Pons (tissue), 1 donor: ENCODE measurements around the gene TBL1X.

Experiments used
- DNase-seq: peaks from one replicate; pipeline ENCODE4 v3.0.0-alpha.2; 2016; ENCODE audit warnings: low spot score

The TBL1X gene

DNA sequence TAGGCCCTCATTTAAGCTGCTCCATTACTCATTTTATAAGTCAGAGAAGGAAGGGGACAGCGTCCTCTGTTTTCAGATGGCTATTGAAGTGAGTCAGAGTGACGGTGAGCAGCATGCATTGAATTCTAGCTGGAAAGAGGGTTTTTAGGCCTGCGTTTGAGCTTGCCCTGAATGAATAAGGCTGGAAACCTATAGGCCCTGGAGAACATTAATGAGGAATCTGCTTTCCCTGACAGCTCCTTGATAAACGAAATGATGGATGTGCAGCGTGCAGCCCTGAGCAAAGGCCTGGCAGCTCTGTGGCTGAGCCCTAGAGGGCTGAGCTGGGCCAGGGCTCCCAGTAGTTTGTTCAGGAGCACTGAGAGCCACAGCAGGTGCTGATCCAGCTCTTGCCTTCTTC is 33.4 kb downstream of the TBL1X start:
- no peak for DNase-seq

DNA sequence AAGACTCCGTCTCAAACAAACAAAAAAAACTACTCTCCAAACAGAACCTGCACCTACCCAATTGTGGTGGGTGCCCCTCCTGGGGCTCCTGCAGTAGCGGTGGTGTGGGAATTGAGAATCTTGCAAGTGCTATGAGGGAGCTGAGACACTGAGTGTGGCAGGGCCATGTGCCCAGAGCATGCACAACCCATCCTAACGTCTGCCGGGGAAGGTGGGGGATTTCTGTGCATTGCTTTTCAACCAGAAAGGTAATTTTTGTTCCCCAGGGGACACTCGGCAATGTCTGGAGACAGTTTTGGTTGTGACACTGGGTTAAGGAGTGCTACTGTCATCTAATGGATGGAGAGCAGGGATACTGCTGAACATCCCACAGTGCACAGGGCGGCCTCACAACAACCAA is 35.7 kb downstream of the TBL1X start:
- no peak for DNase-seq

DNA sequence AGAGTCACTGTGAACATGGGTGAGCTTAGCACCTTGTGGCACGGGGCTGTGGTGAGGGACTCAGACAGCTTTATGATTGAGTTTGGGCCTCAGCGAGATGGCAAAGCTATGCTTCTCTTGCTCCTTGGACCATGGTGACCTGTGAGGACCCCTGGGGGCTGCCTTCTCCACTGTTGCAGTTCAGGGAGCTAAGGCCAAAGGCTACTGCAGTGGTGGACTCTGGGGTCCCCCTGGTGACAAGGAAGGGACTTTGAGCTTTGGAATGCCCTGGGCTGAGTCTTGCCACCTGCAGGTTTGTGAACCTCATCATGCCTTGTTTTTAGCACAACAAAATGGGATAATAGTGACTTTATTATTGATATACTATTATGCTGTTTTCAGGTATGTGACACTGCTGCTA is 36.5 kb downstream of the TBL1X start:
- DNase-seq: no peak

DNA sequence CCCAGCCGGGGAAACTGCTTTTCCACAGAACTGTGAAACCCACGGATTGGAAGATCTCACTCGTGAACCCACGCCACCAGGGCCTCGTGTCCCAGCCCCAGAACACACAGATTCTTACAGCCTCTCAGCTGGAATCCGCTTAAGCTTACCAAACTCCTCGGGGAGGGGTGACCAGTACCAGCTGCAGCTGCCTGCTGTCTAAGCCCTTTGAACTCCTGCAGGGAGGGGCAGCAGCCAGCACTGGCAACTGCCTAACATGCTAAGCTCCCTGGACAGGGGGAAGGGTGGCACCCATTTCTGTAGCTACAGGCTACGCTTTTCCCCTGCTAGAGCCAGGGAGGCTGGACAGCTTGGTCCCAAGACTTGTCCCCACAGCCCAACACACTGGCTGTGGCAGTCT is 38.4 kb downstream of the TBL1X start:
- no peak for DNase-seq

DNA sequence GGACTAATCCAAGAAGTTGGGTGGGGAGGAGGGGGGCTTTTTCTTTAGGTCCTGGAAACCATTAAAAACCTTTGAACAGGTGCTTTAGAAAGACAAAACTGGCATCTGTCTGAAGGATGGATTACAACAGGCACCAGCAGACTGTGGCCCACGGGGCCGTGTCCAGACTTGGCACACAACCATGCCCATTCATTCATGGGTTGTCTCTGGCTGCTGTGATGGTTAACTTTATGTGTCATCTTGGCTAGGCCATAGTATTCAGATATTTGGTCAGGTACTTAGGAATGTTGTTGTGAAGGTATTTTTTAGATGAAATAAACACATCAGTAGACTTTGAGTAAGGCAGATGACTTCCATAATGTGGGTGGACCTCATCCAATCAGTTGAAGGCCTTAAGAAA is 45.5 kb downstream of the TBL1X start:
- DNase-seq: no peak

DNA sequence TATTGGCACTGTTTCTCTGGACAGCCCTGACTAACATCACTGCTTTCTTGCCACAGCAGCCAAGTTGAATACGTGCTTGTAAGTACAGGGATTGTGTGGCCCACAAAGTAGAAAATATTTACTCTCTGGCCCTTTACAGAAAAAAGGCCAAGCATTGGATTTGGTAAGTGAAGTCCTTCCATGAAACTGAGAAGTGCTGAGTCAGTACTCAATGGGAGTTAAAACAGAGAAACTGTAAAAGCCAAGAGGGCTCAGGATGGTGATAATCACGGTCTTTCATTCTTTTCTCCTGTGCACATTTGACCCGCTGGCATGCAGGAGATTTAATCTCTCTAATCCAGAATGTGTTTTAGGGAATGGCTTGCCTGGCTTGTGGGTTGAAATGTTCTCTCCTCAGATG is 46.1 kb downstream of the TBL1X start:
- DNase-seq: no peak

DNA sequence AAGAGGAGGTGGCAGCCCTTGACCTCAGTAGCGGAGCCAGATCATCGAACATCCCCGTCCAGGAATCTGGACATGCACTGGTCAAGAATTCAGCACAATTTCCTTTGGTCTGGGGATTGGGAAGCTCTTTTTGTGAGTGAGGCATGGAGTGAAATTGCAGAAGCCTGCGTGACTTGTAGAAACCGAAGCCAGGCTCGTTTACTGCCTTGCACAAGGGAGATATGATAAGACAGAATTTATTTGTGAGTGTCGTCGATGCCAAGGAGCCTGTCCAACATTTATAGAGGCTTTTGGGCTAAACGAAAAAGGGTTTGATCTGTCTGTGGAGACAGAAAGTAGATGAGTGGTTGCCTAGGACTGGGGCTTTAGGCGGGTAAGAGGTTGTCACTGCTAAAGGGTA is 50.6 kb downstream of the TBL1X start:
- DNase-seq: no peak

DNA sequence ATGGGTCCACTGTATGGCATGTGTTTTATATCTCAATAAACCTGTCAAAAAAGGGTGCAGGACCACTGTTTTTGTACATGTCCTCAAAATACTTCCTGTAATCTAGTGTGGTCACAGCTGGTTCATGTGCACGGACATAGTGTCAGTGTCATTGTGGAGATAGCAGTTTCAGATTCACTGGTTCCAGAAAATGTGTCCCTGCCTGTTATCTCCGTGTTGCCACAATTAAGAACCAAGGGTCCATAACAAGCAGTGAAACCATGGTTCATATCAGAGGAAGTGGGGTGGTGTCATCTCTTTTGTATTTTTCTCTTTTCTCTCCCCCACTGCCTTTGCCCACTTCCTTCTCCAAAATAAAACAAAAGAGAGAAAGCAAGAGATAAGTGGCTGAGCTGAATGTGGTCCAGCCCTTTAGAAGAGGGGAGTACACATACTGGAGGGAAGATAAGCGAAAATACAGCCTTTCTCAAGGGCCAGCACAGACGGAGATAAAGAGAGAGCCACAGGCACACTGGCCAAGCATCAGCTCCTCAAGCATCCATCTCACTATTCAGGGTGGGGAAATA is 51.2 kb downstream of the TBL1X start:
- no peak for DNase-seq

DNA sequence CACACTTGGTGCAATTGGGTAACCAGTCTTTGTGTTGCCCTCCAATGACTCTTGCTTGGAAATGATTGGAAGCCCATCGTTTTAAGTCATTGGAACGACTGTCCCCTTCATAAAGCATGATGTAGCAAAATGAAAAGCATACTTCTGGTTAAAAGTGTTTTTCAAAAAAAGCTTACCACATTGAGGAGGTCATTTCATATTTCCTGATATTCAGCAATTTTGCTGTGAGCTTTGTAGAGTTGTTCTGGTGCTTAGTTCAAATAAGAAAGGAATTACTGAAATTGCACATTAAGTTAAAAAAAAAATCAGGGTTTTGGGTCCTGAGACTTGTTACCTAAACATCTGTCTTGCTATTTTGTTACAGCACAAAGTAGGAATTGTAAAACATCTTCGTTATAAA is 51.8 kb downstream of the TBL1X start:
- DNase-seq: no peak

DNA sequence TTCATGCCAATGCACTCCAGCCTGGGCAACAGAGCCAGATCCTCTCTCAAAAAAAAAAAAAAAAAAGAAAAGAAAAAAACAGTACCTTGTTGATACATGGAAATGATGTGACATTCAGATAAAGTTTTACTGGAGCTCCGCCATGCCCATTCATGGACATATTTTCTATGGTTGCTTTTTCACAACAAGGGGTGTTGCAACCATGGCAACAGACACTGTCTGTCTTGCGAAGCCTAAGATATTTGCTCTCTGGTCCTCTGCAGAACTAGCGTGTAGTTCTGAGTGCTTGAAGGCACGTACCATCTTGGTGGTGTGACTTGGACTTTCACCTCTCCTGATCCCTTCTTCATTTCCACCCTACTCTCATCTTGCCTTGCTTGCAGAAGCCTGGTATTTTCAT is 53.2 kb downstream of the TBL1X start:
- no peak for DNase-seq

DNA sequence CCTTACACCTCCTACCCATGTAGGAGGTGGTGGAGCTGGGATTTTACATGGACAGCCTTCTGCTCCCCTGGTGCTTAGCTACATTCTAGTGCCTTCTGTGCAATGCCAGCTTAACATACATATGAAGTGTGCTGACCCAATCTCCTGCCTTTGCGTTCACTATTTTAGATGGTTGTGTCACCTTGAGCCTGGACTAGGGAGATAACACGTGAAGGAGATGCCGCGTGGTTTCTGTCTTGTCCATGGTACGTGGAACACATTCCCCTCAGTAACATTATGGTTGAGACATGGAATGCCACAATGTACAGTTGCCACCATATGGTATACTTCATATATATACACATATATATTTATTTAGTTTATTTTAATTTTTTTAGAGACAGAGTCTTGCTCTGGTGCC is 54.0 kb downstream of the TBL1X start:
- DNase-seq: no peak

DNA sequence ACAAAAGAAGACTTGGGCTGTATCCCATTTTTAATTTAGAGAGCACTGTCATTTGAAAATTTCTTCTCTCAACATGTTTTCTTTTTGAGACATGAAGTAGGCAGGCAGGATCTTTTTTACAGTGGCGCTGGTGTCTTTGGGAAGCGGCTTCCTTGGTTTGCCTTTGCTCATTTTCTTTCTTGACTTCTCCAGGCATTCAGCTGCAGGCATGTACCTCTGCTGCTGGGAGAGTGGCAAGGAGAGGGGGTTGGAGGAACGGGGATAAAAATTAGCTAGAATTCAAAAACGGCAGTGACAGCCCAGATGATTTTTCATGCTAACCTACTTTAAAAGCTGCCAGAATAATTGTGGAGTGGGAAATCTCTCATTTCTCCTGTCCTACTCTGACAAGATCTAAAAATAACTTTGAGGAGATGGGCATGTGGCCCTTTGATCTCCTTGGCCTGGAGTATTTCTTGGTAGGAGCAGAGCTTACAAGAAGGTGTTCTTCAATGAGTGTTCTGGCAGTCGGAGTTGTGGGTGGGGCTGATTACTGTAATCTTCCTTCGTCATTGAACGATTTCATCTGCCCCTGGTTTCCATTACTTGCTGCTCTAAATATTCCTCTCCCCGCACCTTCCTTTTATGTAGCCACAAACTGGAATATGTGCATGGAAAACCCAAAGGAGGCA is 54.8 kb downstream of the TBL1X start:
- DNase-seq: no peak

DNA sequence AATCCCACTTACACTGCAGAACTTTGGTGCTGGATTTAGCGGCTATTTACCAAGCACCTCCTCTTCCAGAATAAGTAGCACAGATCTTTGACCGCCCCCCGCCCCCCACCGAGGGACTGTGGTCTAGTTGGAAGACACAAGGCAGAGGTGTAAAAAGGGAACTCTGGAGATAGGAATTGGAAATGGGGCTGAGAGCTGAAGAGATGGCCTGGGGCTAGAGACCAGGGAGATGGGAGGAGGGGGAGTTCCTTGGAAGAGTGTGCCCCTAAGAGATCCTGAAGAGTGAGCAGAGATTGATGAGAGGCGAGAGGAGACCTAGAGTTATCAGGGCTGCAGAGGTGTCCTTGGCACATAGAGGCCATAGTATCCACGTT is 55.3 kb downstream of the TBL1X start:
- DNase-seq: no peak

DNA sequence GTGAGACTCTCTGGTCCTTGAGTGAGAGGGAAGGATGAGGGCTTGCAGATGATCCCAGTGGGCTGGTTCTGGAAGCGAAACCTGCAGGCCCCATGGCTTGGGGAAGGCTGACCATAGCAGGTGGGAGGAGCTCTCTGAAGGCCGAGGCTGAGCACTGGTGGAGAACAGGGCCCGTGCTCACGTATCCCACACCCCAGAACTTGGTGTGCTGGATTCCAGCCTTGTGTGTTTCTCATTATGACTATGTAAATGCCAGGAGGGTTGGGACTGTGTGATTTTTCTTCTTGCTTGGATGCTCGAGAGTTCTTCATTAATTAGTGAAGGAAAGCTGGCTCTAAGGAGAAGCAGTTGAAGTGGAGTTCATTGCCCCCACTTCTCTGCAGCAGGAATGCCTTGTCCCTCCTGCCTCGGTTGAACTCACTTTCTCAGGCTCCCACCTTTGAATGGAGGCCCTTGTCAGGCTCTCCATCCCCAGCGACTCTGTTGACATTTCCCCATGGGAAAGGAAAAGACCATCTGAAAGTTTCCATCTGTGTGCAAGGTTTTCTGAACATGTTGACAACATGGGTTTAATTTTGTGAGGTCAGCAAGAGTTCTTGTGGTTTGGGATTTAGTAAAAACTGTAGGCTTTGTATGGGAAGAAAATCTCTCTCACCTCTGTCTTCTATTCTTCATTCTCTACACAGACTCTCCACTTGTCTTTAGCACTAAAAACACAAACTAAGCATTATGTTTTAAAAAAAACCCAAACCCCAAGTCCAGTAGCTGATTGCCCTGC is 57.7 kb downstream of the TBL1X start:
- DNase-seq: no peak

DNA sequence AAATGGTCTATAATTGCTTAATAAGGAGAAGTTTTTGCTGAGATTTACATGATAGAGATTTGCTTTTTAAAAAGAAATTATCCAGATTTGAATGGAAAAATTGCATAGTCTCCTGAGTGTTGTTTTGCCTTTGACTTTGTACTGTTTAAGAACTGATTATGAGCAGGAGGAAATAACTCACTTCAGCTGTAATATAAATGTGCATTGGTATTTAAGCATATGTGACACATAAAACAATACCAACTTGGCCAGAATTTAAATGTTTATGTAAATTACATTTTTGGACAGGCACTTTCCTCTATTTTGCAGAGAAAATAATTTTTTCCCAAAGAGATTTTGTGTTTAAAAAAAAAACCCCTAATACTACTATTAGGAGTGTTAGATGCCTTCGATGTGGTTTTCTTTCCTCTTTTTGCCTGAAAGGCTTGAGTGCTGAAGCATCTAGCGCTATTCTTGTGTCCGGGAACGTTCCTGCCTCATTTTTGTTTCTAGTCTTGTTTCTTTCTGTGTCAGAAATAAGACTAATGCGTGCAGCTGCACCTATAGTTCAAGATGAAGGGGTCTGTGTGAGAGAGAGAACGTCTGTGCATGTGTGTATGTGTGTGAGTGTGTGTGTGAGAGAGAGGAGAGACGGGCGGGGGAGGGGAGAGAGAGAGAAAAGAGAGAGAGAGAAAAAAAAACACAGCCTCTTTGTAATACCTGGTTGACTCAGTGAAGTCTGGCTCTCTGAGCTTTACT is 60.8 kb downstream of the TBL1X start:
- DNase-seq: peak; percentile 22

DNA sequence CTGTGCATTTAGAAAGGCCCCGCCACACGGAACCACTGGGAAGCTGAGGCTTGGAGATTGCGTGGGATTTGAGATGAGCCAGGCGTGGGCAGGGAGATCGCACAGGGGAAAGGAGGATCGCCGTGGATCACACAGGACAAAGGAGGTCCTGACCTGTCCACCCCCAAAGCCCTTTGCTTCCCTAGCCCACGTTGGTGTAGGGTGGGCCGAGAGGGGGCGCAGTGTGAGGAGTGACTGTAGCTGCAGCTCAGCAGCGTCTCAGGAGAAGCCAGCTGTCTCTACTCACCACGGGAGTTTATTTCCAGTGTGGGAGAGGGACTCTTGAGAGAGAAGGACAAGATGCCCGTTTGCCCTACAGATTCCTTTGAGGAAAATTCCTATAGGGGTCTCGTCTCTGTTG is 62.1 kb downstream of the TBL1X start:
- no peak for DNase-seq

DNA sequence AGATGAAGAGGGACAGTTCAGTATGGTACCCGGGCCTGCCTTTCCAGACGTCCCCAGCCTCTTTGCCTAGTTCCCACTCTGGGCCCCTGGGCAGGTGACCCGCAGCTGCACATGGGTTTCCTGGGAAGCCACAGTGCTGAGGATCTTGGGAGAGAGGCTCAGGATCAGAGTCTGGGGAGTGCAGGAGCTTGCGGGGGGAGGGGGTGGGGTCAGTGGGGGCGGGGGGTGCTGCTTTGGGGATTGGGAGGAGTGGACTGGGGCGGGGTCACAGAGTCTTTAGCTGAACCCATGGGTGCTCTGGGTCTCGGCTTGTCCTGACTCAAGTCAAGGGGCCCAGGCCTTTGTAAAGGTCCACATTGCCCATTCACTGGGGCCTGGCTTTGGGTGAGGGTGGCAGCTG is 63.6 kb downstream of the TBL1X start:
- DNase-seq: no peak

DNA sequence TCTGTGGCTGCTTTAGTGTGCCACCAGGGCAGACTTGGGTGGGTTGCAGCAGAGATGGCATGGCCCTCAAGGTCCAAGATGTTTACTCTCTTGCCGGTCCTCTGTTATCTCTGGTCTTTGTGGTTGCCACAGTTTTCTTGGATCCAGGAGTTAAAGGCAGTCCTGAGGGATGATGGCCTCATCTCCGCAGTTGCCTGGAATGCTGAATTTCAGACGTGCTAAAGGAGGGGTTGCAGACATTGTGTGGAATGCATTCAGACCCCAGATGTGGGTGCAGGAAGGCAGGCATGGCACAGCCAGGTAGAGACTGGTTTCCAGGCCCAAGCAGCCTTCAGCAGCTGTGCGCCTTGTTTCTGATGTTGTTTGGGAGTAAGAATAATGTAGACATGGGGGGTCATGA is 64.4 kb downstream of the TBL1X start:
- DNase-seq: no peak

DNA sequence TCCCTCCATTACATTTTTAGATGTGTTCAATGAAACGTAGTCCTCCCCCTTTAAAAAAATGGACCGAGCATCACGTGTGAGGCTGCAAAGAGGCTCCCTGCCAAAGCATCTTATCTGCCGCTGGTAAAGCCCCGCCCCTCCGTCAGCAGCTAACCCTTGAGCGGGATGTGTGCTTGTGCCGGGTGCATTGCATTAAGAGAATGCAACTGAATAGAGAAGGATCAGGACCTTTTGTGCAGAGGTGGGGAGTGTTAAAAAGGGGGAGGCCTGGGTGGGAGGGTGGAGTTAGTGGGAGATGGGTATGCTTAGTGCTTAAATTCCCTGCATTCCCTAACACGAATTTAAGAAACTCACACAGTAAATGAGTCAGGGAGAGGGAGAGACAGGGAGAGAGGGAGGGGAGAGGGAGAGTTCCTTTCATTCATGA is 66.0 kb downstream of the TBL1X start:
- DNase-seq: peak; percentile 67

DNA sequence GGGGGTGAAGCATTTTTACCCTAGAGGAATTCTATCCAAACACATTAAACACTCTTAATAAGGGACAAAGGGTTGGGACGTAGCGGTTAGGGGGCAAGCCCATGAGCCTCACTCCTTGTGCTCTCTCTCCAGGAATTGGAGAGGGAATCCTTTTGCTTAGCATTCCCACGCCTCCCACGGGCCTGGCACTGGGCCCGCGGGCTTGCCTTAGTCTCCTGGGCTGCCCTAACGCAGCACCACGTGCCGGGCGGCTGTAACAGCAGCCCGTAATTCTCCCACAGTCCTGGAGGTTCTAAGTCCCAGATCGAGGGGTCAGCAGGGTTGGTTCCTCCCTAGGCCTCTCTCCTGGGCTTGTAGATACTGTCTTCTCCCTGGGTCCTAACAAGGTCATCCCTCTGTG is 67.5 kb downstream of the TBL1X start:
- DNase-seq: no peak

DNA sequence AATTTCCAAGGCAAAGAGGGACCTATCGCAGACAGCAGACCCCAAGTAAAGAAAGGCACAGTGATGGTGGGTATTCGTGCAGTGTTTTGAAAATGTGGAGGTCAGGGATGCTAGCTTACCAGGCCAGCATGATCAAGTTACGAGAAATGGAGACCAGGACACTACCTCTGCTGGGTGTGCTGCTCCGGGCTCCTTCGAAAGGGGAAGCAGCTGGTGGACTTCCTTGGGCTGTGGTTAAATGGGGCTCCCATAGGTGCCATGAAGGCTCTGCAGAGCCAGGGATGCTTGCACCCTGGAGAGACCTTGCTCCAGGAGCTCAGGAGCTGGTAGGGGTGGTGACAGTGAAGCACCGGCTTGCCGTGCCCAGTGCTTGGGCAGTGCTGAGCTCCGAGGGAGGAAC is 68.8 kb downstream of the TBL1X start:
- no peak for DNase-seq

DNA sequence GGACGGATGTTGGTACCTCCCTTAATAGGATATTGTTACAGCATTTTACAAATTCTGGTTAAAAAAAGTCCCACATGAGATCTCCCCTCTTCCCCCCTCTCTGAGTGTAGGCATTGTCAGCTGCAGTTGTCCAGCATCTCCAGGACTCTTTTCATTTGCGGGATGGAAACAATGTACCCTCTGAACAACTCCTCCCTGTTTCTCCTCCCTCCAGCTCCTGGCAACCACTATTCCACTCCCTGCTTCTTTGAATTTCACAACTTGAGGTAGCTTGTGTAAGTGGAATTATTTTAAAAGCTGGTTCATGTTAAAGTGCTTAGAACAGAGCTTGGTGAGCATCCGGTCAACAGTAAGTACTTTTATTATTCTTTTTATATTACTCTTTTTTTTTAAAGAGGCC is 69.8 kb downstream of the TBL1X start:
- DNase-seq: peak; percentile 81

DNA sequence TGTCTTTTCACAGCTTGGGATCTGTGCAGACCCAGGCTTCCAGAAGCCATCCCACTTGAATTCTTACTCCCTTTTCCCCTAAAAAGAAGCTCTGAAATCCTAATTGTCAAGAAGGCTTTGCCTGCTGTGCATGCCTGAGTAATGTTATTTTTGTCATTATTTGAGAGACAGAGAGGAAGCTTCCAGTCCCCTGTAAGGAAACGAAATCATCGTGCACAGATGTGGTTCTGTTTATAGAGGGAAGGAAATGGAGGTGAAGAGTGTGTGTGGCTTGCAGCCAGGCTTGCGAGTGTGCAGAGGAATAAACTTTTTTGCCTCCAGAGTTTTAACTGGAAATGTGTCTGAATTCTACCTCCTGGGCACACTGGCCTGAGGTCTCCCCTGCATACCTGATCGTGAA is 70.2 kb downstream of the TBL1X start:
- DNase-seq: no peak
